Esophagus muscularis mucosa (tissue), 4 donors: ENCODE measurements around the gene PDCD4. TPM values are rescaled to one million over a fixed set of nuclear protein-coding genes. Genes with fewer than 3 reads are reported as not detected.

Experiments used
- DNase-seq: peaks from one replicate; pipeline ENCODE4 v3.0.0-alpha.2; 2017; ENCODE audit errors: extremely low spot score
- H3K27ac ChIP-seq, 4 donors: fragments of 200-600 bp; sonication (generic); replicated peaks in 1 of 4; 1 replicate in 3 of 4; 2 replicates in 1 of 4; pipeline ENCODE4 v1.5.1; 2016 to 2019; ENCODE audit warnings: mild to moderate bottlenecking in 1 of 4
- H3K27me3 ChIP-seq, 4 donors: fragments of 200-600 bp; sonication (generic); one replicate each; pipeline versions ENCODE4 v1.5.1 to v1.6.0; 2016 to 2019
- H3K36me3 ChIP-seq, 4 donors: fragments of 200-600 bp; sonication (generic); one replicate each; pipeline ENCODE4 v1.5.1; 2016 to 2019
- H3K4me1 ChIP-seq, 4 donors: fragments of 200-600 bp; sonication (generic); one replicate each; pipeline ENCODE4 v1.5.1; 2016 to 2019
- H3K4me3 ChIP-seq, 4 donors: fragments of 200-600 bp; sonication (generic); 1 replicate in 2 of 4; 2 replicates in 2 of 4; pipeline ENCODE4 v1.5.1; 2016 to 2019; ENCODE audit warnings: mild to moderate bottlenecking in 4 of 4, moderate library complexity in 1 of 4
- H3K9me3 ChIP-seq, 4 donors: fragments of 200-600 bp; sonication (generic); 1 replicate in 3 of 4; 2 replicates in 1 of 4; pipeline ENCODE4 v1.5.1; 2016 to 2019
- CTCF ChIP-seq, 3 experiments: fragments of 200-600 bp in 2 of 3; fragments of 450-650 bp in 1 of 3; sonication (generic) in 2 of 3; IDR thresholded peaks; one replicate each; pipeline ENCODE4 v1.5.1; 2017 to 2019; ENCODE audit warnings: antibody characterized with exemption in 3 of 3, mild to moderate bottlenecking in 2 of 3, moderate library complexity in 1 of 3
- EP300 ChIP-seq: sonication (generic); formaldehyde crosslinking; IDR thresholded peaks from one replicate; pipeline ENCODE4 v1.6.1; 2017; ENCODE audit warnings: antibody characterized with exemption
- POLR2A ChIP-seq: fragments of 450-650 bp; IDR thresholded peaks from one replicate; pipeline ENCODE4 v1.6.1; 2017; ENCODE audit warnings: antibody characterized with exemption, moderate library complexity, mild to moderate bottlenecking, low read depth
- POLR2AphosphoS5 ChIP-seq, 2 donors: sonication (generic); formaldehyde crosslinking; IDR thresholded peaks; one replicate each; pipeline ENCODE4 v1.6.1; 2017; ENCODE audit warnings: antibody characterized with exemption in 2 of 2
- WGBS: methylation state at CpG from one replicate; pipeline ENCODE4 v1.1.5; 2018; 5-methylcytosine and 5-hydroxymethylcytosine counted together
- intact Hi-C: fragments of 100-400 bp; cut with DNase I; formaldehyde crosslinking; loops from one replicate; pipeline ENCODE4 v1.15.1; 2023
- total RNA-seq, 4 donors: library from RNA; depleted of rRNA; stranded (reverse); fragments of >200 nt; gene quantifications; one replicate each; pipeline versions ENCODE4 v1.1.0 to v1.2.1, GENCODE V29; 2016

PDCD4 gene
- total RNA-seq, 4 donors from 2014 or later = 65.6 to 97.7 (median 78.3) TPM

GRCh38 chr10:110944792-110945396 lies 73.2 kb downstream of the PDCD4 start:
- WGBS = 72% methylated on average over 5 of the region's 5 CpGs
- DNase-seq = no peak
- intact Hi-C loops = no loop called here
- H3K27me3 ChIP-seq = no peaks in the 10 kb centered on the region
- TF ChIP-seq POLR2AphosphoS5 (IDR thresholded peaks at IDR 0.05) (no peak), EP300 (no peak), CTCF (IDR thresholded peaks at IDR 0.05) (no peak), POLR2A (no peak)
- H3K9me3 ChIP-seq = no peaks in the 10 kb centered on the region
- H3K27ac ChIP-seq = no peak overlapping the region
- peaks cover 15 to 36% (median 28%) of the 10 kb centered on the region in 4 donors for H3K4me1 ChIP-seq
- H3K36me3 ChIP-seq = peaks cover 0 to 8% (median 3%) of the 10 kb centered on the region in 4 donors
- H3K4me3 ChIP-seq = no peak overlapping the region

- Histone ChIP-seq H3K36me3 (peaks cover 0 to 8% (median 3%) of the 10 kb centered on the region in 4 donors), H3K27me3 (no peaks in the 10 kb centered on the region), H3K4me3 (no peak overlapping the region), H3K9me3 (no peaks in the 10 kb centered on the region), H3K4me1 (peaks cover 15 to 36% (median 28%) of the 10 kb centered on the region in 4 donors), H3K27ac (no peak overlapping the region)
- TF ChIP-seq POLR2A = no peak
- TF ChIP-seq CTCF (IDR thresholded peaks at IDR 0.05) = no peak
- no peak for TF ChIP-seq EP300
- TF ChIP-seq POLR2AphosphoS5 (IDR thresholded peaks at IDR 0.05) = no peak
- no peak for DNase-seq
- intact Hi-C loops = no loop called here
- 95% methylated on average over 1 of the region's 1 CpG for WGBS
Observed at GRCh38 chr10:110946496-110946895, 74.8 kb downstream of the PDCD4 start.

- no peaks in the 10 kb centered on the region for H3K9me3 ChIP-seq
- intact Hi-C loops = no loop called here
- no peak for TF ChIP-seq POLR2AphosphoS5 (IDR thresholded peaks at IDR 0.05)
- TF ChIP-seq POLR2A = no peak
- H3K4me3 ChIP-seq = no peak overlapping the region
- DNase-seq = no peak
- H3K36me3 ChIP-seq = peaks cover 0 to 14% (median 3%) of the 10 kb centered on the region in 4 donors
- peaks cover 15 to 36% (median 28%) of the 10 kb centered on the region in 4 donors for H3K4me1 ChIP-seq
- no peaks in the 10 kb centered on the region for H3K27me3 ChIP-seq
- 83% methylated on average over 3 of the region's 4 CpGs for WGBS
- H3K27ac ChIP-seq = no peak overlapping the region
Observed at GRCh38 chr10:110947061-110947595, 75.4 kb downstream of the PDCD4 start.

Other genes starting within 250 kb of the PDCD4 start
- 1 to 10 TPM; 5.3 to 7.7 (median 5.8) TPM for gene RBM20, start 227.6 kb upstream of the PDCD4 start, total RNA-seq
- gene BBIP1, start 47.3 kb downstream of the PDCD4 start, total RNA-seq = 10 to 100 TPM; 17.6 to 29.5 (median 27.0) TPM
- 10 to 100 TPM; 45.7 to 72.7 (median 55.3) TPM for gene SHOC2, start 47.7 kb downstream of the PDCD4 start, total RNA-seq
- gene ADRA2A, start 205.1 kb downstream of the PDCD4 start, total RNA-seq = 1 to 10 TPM in 3 of 4 donors, under 1 TPM in 1; 0.42 to 3.8 (median 3.6) TPM